ENCODE data around the gene TERT. TPM values are rescaled to one million over a fixed set of nuclear protein-coding genes. Genes with fewer than 3 reads are reported as not detected.

Gene TERT
- total and polyA plus RNA-seq, 2 of the 13 experiments (the other 11 are each of a cell fraction or from before 2014, with no cell fraction given): 4.3 to 5.9 TPM

GRCh38 chr5:1246711-1247431 is 48.0 kb downstream of the TERT start (continued):
- peak; percentile 77; the same call in 1 of the 2 replicates for TF ChIP-seq ZNF782 (CRISPR knock-in tag; IDR thresholded peaks at IDR 0.05; ENCODE audit: borderline replicate concordance)
- no peak for TF ChIP-seq PHF5A (CRISPR knock-in tag; IDR thresholded peaks at IDR 0.05; ENCODE audit: low read depth, unreplicated experiment)
- no peak for TF ChIP-seq ZNF382 (CRISPR knock-in tag; IDR thresholded peaks at IDR 0.05; ENCODE audit: borderline replicate concordance)
- TF ChIP-seq SCMH1 (CRISPR knock-in tag; IDR thresholded peaks at IDR 0.05; ENCODE audit: borderline replicate concordance): no peak
- no peak for TF ChIP-seq IKZF1 (IDR thresholded peaks at IDR 0.05)
- no peak for TF ChIP-seq ZNF747 (CRISPR knock-in tag; IDR thresholded peaks at IDR 0.05; ENCODE audit: borderline replicate concordance)
- no peak for TF ChIP-seq E2F5 (CRISPR knock-in tag; conservative IDR thresholded peaks at IDR 0.05)
- TF ChIP-seq ZFX (CRISPR knock-in tag; IDR thresholded peaks at IDR 0.05; ENCODE audit: low read depth): no peak
- TF ChIP-seq RORA (CRISPR knock-in tag; IDR thresholded peaks at IDR 0.05): no peak
- TF ChIP-seq AKAP8 (CRISPR knock-in tag; IDR thresholded peaks at IDR 0.05): no peak
- TF ChIP-seq, protein P1, sequence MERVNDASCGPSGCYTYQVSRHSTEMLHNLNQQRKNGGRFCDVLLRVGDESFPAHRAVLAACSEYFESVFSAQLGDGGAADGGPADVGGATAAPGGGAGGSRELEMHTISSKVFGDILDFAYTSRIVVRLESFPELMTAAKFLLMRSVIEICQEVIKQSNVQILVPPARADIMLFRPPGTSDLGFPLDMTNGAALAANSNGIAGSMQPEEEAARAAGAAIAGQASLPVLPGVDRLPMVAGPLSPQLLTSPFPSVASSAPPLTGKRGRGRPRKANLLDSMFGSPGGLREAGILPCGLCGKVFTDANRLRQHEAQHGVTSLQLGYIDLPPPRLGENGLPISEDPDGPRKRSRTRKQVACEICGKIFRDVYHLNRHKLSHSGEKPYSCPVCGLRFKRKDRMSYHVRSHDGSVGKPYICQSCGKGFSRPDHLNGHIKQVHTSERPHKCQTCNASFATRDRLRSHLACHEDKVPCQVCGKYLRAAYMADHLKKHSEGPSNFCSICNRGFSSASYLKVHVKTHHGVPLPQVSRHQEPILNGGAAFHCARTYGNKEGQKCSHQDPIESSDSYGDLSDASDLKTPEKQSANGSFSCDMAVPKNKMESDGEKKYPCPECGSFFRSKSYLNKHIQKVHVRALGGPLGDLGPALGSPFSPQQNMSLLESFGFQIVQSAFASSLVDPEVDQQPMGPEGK (CRISPR knock-in tag; IDR thresholded peaks at IDR 0.05): peak; percentile 67
- no peak for TF ChIP-seq ELF1 (CRISPR knock-in tag; IDR thresholded peaks at IDR 0.05)
- no peak for TF ChIP-seq POGZ (CRISPR knock-in tag; IDR thresholded peaks at IDR 0.05)
- TF ChIP-seq GTF3A (CRISPR knock-in tag; conservative IDR thresholded peaks at IDR 0.05): no peak
- no peak for TF ChIP-seq ATRX (CRISPR knock-in tag; IDR thresholded peaks at IDR 0.05; ENCODE audit: borderline replicate concordance)
- TF ChIP-seq, protein P2, sequence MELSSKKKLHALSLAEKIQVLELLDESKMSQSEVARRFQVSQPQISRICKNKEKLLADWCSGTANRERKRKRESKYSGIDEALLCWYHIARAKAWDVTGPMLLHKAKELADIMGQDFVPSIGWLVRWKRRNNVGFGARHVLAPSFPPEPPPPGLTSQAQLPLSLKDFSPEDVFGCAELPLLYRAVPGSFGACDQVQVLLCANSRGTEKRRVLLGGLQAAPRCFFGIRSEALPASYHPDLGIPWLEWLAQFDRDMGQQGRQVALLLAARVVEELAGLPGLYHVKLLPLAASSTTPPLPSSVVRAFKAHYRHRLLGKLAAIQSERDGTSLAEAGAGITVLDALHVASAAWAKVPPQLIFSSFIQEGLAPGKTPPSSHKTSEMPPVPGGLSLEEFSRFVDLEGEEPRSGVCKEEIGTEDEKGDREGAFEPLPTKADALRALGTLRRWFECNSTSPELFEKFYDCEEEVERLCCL (CRISPR knock-in tag; IDR thresholded peaks at IDR 0.05; ENCODE audit: borderline replicate concordance): no peak; the same call in 1 of the 2 replicates
- TF ChIP-seq MXD1 (CRISPR knock-in tag; IDR thresholded peaks at IDR 0.05): peak; percentile 74; the same call in 1 of the 2 replicates
- TF ChIP-seq KMT2B (CRISPR knock-in tag; IDR thresholded peaks at IDR 0.05): 0 out of 2 replicates have a peak, but pooled peaks have one; percentile 29
- TF ChIP-seq NR3C1 (CRISPR knock-in tag; IDR thresholded peaks at IDR 0.05): no peak
- TF ChIP-seq, protein P3, sequence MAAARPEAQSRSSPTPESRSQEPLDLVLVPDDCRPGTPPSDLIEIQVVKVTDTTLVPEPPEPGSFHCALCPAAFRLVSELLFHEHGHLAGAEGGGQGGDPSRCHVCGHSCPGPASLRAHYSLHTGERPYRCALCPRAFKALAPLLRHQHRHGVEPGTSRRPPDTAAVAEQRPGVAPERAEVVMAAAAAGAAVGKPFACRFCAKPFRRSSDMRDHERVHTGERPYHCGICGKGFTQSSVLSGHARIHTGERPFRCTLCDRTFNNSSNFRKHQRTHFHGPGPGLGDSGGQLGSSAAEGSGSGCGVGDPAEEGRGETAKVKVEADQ (CRISPR knock-in tag; IDR thresholded peaks at IDR 0.05; ENCODE audit: borderline replicate concordance): no peak
- peak; percentile 93 for TF ChIP-seq SMAD3 (CRISPR knock-in tag; IDR thresholded peaks at IDR 0.05)
- no peak for TF ChIP-seq DPF2 (CRISPR knock-in tag; IDR thresholded peaks at IDR 0.05; ENCODE audit: borderline replicate concordance, low read depth)
- no peak for TF ChIP-seq SYNCRIP (IDR thresholded peaks at IDR 0.05; ENCODE audit: insufficient read depth, low read depth, low read length)
- no peak for TF ChIP-seq ZNF205 (CRISPR knock-in tag; IDR thresholded peaks at IDR 0.05)
- no peak for TF ChIP-seq SP5 (CRISPR knock-in tag; IDR thresholded peaks at IDR 0.05; ENCODE audit: borderline replicate concordance, low read depth)
- no peak for TF ChIP-seq TP53 (CRISPR knock-in tag; conservative IDR thresholded peaks at IDR 0.05)

All from HepG2 (cell line).